SKM-1 treated with dmso at 0.1 percent for 144 hours (cell line): Measurements from ENCODE around the gene RAB36.

Experiments
- DNase-seq: peaks from one replicate; lab custom pipeline; 2025; ENCODE audit not compliant: unreplicated experiment; lab: John Stamatoyannopoulos, UW

The RAB36 gene

DNA sequence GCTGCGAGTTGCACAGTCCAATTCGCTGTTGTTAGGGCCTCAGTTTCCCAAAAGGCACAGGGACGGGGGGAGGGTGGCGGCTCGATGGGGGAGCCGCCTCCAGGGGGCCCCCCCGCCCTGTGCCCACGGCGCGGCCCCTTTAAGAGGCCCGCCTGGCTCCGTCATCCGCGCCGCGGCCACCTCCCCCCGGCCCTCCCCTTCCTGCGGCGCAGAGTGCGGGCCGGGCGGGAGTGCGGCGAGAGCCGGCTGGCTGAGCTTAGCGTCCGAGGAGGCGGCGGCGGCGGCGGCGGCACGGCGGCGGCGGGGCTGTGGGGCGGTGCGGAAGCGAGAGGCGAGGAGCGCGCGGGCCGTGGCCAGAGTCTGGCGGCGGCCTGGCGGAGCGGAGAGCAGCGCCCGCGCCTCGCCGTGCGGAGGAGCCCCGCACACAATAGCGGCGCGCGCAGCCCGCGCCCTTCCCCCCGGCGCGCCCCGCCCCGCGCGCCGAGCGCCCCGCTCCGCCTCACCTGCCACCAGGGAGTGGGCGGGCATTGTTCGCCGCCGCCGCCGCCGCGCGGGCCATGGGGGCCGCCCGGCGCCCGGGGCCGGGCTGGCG, 35.1 kb downstream of the RAB36 start, which contains the start of gene BCR:
Gene BCR, plus strand, starts transcription at position 209 of the 592 bp plus-strand sequence. CDS start 452 bp downstream, outside the sequence.
- DNase-seq: peak; percentile 47

- no peak for DNase-seq
Observed at GRCh38 chr22:23180893-23181720, 35.8 kb downstream of the RAB36 start.

- no peak for DNase-seq
Observed at GRCh38 chr22:23181721-23182308, 36.5 kb downstream of the RAB36 start.

- DNase-seq: no peak
Observed at GRCh38 chr22:23182309-23183060, 37.2 kb downstream of the RAB36 start.

DNA sequence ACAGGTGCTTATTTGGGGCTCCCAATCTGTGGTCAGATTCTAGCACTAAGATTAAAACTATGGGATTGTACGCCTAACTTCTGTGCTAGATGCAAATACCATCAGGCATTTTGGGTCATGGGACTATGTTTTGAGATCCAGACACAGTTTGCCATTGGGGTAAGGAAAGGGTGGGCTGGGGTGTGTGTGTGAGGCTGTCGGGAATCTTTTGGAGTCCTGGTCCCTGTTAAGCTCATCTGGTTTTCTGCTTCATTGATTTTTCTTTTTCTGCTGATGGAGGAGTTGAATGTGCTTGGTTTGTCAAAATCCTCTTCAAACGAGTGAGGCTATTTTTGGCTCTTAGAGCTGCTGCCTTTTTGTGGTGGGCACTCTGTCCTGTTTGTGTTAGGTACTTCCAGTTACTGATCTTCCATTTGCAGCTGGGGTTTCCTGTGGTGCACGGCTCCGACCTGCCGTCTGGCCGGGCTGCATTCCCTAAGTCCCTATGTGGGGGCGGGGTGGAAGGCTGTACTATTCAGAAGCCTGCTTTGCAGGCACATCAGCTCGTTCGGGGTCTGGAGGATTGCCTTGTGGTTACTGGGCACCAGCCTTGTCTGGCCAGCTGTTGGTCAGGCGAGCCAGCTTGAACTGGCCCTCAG, 37.9 kb downstream of the RAB36 start:
- DNase-seq: no peak

- DNase-seq: no peak
Observed at GRCh38 chr22:23184100-23184763, 39.0 kb downstream of the RAB36 start.

GRCh38 chr22:23184764-23185113, 39.5 kb downstream of the RAB36 start:
- no peak for DNase-seq

DNA sequence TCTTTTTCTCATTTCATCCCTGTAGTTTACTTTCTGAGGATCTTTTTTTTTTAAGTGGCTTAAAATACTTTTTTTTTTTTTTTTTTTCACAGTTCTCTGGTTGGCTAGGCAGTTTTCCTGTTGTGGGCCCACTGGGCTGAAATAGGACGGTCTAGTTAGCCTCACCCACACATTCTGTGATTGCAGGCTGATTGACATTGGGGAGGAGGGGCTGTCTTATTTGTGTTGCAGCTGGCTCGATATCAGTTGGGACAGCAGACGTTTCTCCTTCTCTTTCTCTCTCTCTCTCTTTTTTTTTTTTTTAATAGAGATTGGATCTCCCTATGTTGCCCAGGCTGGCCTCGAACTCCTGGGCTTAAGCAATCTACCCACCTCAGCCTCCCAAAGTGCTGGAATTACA, 41.9 kb downstream of the RAB36 start:
- no peak for DNase-seq

GRCh38 chr22:23187871-23188700, 42.8 kb downstream of the RAB36 start:
- no peak for DNase-seq

DNA sequence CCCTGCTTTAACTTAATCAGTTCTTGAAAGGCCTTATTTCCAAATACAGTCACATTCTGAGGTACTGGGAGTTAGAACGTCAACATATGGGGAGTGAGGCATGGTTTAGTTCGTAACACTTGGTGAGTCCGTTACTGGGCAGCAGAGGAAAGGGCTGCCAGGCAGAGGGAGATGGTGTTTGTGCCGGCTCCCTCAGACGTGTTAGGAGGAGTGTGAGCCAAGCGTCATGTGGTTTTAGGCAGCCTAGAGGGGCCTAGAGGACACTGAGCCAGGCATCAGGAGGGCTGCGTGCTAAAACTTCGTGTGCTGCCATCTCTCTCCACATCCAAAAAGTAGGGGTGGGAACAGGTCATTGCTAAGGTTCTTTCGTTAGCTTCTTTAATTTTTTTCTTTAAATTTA, 45.2 kb downstream of the RAB36 start:
- DNase-seq: no peak

DNA sequence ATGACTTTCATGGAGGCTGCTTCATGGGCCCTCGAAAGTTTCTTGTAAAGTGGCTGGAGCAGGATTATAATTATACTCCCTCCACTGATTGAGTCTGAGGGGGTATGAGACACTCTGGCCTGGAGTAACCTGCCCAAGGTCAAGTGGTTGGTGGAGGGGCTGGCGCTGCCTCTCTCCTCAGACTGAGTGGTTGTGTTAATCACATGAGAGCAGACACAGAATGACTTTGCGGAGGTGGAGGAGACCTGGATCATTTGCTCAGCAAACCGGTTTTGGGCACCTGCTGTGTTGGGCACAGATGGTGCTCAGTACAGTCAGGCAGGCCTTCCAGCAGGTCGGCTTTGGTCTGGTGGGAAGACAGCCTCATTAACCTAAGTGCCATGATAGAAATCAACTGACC, 46.9 kb downstream of the RAB36 start:
- no peak for DNase-seq

DNA sequence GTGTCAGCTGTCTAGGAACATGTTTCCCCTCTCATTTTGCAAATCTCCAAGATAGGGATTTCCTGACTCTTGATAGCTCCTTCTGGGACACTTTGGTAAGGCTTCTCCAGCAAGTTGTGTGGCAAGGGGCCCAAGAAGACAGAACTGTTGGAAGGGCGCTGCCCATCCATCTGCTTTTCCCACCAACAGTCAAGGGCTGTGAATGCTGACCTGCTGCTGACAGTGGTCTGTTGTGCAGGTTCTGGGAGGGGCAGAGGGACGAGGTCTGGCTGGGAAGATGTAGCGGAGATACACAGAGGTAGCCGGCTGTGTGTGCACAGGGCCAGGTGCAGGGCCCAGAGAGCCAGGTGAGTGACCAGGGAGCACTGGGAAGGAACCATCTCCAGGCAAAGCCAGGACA, 47.3 kb downstream of the RAB36 start:
- no peak for DNase-seq

GRCh38 chr22:23193196-23193827, 48.0 kb downstream of the RAB36 start:
- no peak for DNase-seq

- no peak for DNase-seq
Observed at GRCh38 chr22:23193882-23194281, 48.6 kb downstream of the RAB36 start.

GRCh38 chr22:23196165-23196564, 50.9 kb downstream of the RAB36 start:
- DNase-seq: no peak

- no peak for DNase-seq
Observed at GRCh38 chr22:23197836-23198235, 52.6 kb downstream of the RAB36 start.

DNA sequence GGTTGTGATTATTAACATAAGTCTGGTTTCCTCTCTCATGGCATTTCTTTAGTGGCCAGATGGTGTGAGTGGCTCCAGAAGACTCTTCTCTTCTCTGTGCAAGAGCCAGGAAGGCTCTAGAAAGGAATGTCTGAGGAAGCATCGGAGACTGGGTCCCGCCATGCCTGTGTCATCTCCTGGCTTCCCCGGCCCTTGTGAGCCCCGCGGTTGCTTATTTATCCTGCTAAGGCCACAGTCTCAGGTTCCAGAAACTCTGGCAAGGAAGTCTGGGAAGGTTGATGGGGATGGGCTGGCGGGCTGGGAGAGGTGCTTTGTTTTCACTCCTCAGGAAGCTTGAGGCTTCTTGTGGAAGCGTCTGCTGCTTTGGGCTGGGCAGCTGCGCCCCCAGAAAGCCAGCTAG, 53.9 kb downstream of the RAB36 start:
- no peak for DNase-seq

DNA sequence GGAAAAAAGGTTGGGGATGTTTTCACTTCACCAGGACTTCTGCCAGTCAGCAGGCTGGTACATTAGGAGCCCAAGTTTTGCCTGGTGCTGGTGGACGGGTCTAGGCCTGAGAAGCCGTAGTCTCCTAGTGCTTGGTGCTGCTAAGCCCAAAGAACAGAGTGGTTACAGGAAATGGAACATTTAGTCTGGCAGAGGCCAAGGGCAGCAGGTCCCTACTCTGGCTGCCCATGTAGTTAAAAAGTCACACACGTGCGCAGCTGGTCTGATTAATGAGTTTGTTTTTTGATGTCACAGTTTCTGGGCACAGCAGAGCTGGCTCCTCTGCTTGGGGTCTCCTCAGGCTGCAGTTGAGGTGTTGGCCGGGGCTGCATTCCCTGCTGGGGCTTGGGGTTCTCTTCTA, 55.6 kb downstream of the RAB36 start:
- DNase-seq: no peak

- no peak for DNase-seq
Observed at GRCh38 chr22:23202812-23203451, 57.7 kb downstream of the RAB36 start.
